ENCODE data around the gene CPM.
"Not testable (repeated sequence)": the region's sequence is repeated elsewhere in the genome, so short reads cannot be mapped to it uniquely, and the experiment has no call there.

The CPM gene

DNA sequence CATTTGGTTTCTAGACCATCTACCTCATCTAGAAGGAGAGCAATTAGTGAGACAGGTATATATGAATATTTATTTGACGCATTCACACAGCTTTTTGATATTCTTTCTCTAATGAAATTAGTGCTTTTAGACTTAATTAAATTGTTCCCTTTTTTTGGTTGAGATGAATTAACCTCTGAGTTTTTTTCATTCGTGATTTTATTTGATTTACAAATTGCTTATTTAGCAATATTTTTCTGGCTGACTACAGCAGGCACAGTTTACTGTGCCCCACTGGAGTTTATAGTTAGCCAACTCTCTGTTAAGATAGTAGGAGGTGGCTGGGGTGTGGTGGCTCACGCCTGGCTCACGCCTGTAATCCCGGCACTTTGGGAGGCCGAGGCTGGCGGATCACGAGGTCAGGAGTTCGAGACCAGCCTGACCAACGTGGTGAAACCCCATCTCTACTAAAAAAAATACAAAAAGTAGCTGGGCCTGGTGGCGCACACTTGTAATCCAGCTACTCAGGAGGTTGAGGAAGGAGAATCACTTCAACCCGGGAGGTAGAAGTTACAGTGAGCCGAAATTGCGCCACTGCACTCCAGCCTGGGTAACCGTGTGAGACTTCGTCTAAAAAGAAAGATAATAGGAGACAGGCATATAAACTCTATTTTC lies 108.2 kb downstream of the CPM start:
- DNase-seq = no peak
- no peak for ATAC-seq

DNA sequence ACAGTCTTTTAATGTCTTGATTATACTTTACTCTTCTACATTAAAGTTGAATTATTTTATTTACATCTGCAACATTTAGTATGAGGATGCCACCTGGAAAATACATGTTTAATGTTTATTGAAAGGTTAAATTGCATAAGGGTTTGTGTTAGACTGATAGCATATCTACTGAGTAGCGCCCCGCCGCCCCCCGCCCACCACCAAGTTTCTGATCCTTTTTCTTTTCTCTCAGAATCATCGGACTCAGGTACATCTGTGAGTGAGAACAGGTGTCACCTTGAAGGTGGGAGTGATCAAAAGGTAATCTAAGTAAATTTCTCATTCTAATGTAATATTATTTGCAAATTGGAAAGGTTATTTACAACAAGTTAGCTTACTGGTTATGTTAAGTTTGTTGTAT lies 108.8 kb downstream of the CPM start:
- DNase-seq (no peak), ATAC-seq (no peak)

DNA sequence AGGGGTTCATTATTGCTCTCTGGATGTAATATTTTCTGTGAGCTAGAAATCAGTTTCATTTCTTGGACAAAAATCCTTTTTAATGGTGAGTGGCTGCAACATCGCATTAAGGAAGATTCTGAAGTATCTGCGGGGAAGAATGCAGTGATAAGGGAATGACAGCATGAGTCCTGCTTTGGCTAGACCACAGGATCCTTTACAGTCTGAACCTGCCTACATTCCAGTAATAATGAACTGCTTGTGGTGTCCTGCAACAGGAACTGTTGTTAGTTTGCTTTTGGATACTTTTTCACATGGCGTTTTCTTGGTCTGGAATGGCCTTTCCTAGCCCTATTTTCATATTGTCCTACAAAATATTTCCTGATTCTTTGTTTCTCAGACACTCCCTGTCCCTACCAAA lies 109.3 kb downstream of the CPM start:
- ATAC-seq = no peak
- DNase-seq = no peak

DNA sequence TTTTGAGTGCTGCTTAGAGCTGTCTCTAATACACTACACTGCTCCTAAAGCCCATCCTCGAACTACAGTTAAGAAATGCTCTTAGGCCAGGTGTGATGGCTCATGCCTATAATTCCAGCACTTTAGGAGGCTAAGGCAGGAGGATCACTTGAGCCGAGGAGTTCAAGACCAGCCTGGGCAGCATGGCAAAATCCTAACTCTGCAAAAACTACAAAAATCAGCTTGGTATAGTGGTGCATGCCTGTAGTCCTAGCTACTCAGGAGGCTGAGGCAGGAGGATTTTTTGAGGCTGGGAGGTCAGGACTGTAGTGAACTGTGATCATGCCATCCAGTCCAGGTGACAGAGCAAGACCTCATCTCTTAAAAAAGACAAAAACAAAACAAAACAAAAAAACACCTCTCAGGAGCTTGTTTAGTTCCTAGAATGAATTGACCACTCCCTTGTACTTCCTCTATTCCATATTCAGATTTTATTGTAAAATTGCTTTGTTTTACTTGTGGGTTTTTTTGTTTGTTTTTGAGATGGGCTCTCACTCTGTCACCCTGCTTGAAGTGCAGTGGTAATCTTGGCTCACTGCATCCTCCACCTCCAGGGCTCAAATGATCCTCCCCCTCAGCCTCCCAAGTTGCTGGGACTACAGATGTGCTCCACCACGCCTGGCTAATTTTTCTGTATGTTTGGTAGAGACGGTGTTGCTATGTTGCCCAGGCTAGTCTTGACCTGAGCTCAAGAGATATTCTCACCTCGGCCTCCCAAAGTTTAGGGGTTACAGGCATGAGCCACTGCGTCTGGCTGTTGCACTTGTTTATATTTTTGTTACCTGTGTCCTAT lies 111.4 kb downstream of the CPM start:
- no peak for ATAC-seq

DNA sequence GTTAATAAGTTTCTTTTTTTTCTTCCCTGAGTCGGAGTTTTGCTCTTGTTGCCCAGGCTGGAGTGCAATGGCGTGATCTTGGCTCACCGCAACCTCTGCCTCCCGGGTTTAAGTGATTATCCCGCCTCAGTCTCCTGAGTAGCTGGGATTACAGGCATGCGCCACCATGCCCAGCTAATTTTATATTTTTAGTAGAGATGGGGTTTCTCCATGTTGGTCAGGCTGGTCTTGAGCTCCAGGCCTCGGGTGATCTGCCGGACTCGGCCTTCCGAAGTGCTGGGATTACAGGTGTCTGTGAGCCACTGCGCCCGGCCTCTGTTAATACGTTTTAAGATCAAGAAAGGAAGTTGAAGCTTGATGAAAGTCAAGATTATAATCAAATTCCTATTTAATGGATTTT lies 113.5 kb downstream of the CPM start:
- not testable (repeated sequence) for DNase-seq, ATAC-seq

More for the DNA sequence above, 111.4 kb downstream of the CPM start:
- DNase-seq = no peak

DNA sequence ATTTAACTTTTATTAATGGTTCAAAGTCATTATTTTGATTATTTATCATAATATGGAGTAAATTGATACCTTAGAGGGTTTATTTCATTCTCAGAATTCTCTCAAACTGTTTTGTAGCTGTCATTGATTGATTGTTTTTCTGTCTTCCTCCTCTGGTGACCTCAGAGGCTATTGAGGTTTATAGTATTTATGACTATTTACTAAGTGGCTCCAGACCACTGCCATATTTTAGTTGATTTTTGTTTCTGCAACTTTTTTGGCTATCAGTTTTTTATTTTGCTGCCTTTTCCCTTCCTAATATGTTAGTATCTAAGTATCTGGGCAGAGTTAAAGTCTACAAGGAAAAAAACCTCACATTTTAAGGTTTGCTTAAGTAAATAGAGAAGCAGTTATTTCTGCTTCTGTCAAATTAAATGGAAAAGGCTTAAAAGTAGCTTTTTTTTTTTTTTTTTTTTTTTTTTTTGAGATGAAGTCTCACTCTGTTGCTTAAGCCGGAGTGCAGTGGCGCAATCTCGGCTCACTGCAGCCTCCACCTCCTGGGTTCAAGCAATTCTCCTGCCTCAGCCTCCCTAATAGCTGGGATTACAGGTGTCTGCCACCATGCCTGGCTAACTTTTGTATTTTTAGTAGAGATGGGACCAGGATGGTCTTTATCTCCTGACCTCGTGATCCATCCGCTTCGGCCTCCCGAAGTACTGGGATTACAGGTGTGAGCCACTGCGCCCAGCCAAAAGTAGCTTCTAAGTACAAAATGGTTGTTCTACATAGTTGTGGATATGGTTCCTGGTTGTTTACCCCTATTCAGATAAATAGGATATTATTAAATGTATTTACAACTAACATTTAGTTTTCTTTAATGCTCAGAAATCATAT lies 116.8 kb downstream of the CPM start:
- no peak for DNase-seq
- ATAC-seq = no peak

DNA sequence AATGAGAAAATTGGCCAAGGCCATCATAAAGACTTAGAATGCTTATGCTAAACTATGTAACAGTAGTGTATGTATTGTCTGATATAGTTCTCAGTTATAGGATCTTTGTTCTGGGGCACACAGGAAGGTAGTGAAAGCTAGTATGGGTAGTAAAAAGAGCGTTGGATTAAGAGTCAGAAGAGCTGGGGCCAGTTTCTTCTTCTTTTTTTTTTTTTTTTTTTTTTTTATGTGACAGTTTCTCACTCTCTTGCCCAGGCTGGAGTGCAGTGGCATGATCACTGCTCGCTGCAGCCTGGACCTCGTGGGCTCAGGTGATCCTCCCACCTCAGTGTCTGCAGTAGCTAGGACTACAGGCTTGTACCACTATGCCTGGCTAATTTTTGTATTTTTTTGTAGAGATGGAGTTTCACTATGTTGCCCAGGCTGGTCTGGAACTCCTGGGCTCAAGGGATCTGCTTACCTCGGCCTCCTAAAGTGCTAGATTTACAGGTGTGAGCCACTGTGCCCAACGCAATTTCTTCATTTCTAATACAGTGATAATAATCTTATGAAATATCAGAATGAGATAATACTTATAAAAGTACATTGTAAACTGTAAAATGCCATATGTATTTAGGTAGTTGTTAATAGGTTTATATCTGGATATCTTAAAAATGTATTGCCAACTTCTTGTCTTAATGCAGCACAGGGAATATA lies 117.6 kb downstream of the CPM start:
- ATAC-seq (no peak), DNase-seq (no peak)

DNA sequence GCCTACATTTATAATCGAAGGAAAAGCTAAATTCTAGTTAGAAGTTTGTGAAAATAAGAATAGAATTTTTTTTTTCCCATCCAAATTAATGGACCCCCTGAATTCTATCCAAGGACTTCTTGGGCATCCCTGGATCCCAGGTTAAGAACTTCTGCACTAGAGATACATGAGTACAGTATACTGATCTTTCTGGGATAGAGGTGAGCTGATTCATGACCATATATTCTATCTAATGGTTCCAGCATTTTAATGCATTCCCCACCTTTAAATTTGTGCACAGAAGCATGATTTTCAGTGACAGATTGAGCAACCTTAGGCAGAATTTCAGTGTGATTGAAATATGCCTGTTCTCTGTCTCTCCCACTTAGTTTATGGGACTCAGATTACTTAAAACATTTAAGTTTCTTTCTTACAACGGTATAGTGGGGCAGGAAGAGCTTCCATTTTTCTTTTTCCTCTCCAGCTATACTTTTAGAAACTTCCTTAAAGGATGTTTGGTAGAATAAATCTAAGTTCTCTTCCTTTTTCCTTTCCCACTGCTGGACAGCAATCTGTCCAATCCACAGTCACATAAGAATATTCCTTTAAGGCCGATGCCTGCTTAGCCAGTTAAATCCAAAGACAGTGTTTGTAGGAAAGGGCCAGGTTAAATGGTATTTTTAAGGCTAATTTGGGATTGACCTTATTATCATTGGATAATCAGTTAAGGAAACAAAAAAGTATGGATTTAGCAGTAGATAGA lies 118.3 kb downstream of the CPM start:
- ATAC-seq (no peak), DNase-seq (no peak)

DNA sequence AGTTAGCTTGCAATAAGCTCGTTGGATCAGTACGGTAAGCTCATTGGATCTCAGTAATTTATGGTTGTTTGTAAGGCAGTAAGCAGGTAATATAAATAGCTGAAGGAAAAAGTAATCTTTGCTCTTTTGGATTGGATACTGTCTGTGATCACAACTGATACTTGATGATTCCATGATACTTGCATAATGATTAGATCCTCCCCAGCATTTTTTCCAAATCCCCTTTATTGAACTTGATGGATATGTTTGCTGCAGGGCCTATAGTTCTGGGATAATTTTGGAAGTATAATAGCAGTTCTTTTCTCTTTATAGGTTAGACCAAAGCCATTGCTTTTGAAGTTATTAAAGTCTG lies 119.8 kb downstream of the CPM start:
- DNase-seq (no peak), ATAC-seq (no peak)

DNA sequence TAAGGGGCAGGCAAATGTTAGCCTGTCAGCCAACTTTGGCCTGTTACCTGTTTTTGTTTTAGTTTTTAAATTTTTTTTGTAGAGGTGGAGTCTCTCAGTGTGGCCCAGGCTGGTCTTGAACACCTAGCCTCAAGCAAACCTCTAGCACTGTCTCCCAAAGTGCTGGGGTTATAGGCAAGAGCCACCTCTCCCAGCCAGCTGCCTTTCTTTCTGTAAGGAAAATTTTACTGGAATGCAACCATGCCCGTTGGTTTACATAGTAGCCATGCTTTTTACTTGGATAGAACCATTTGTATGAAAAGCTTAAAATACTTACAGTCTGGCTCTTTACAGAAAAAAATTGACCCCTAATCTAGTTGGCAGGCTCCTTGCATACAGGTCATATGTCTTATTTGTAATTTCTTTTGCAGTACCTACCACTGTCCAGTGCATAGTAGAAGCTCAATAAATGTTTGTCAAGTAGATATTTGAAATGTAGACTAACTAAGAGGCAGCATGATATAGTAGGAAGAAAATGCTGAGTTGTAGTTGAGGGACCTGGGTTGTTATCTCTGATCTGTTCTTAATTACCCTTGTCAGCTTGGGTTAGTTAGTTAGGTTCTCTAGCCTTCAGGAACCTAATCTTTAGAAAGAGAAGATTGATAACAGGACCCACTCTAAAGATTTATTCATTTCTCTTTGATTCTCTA lies 120.3 kb downstream of the CPM start:
- DNase-seq = no peak
- ATAC-seq = no peak

DNA sequence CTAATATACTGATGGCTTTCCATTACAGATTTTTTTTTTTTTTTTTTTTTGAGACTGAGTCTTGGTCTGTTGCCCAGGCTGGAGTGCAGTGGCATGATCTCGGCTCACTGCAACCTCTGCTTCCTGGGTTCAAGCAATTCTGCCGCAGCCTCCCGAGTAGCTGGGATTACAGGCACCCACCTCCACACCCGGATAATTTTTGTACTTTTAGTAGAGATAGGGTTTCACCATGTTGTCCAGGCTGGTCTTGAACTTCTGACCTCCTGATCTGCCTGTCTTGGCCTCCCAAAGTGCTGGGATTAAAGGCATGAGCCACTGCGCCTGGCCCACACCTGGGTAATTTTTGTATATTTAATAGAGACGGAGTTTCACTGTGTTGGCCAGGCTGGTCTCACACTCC lies 121.4 kb downstream of the CPM start:
- not testable (repeated sequence) for DNase-seq, ATAC-seq

DNA sequence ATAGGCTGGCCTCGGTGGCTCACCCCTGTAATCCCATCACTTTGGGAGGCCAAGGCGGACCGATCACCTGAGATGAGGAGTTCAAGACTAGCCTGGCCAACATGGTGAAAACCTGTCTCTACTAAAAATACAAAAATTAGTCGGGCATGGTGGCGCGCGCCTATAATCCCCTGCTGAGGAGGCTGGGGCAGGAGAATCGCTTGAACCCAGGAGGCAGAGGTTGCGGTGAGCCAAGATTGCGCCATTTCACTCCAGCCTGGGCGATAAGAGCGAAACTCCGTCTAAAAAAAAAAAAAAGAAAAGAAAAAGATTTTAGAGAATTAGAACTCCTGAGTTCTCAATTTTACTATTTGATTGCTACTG lies 123.0 kb downstream of the CPM start:
- DNase-seq, ATAC-seq: not testable (repeated sequence)

DNA sequence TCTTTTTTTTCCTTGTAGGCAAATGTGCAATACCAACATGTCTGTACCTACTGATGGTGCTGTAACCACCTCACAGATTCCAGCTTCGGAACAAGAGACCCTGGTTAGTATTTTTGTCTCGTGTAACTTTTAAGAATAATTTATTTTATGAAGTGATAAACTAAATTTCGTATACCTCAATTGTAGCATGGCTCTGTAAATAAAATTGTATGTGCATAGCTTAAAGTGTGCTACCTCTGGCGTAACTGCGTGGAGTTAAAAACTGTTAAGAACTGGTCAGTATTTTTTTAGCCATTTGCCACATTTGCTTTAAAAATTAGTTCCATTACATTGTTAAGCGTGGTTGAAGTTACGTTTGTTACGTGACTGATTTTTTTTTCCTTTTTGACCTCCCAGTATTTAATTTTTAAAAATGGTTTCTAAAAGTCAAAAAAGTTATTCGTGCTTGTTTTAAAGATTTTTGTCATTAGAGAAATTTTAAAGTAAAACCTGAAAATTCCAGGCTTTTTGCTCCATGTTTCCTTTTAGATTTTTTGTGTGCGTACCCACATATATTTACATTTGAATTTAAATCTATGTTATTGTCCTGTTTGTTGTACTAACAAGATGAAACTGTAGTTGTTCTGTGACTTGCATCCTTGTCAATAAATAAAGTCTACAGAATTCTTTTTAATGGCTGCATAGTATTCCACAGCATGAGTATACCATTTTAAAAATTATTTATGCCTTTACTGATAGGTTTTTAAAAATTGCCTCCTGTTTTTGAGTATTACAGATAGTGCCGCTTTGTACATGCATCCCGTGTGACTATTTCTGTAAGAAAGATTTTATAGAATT lies 123.6 kb downstream of the CPM start:
- ATAC-seq (no peak), DNase-seq (no peak)

DNA sequence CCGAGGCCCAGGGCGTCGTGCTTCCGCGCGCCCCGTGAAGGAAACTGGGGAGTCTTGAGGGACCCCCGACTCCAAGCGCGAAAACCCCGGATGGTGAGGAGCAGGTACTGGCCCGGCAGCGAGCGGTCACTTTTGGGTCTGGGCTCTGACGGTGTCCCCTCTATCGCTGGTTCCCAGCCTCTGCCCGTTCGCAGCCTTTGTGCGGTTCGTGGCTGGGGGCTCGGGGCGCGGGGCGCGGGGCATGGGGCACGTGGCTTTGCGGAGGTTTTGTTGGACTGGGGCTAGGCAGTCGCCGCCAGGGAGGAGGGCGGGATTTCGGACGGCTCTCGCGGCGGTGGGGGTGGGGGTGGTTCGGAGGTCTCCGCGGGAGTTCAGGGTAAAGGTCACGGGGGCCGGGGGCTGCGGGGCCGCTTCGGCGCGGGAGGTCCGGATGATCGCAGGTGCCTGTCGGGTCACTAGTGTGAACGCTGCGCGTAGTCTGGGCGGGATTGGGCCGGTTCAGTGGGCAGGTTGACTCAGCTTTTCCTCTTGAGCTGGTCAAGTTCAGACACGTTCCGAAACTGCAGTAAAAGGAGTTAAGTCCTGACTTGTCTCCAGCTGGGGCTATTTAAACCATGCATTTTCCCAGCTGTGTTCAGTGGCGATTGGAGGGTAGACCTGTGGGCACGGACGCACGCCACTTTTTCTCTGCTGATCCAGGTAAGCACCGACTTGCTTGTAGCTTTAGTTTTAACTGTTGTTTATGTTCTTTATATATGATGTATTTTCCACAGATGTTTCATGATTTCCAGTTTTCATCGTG lies 124.4 kb downstream of the CPM start:
- peak; percentile 60 for ATAC-seq
- DNase-seq = peak; percentile 82

DNA sequence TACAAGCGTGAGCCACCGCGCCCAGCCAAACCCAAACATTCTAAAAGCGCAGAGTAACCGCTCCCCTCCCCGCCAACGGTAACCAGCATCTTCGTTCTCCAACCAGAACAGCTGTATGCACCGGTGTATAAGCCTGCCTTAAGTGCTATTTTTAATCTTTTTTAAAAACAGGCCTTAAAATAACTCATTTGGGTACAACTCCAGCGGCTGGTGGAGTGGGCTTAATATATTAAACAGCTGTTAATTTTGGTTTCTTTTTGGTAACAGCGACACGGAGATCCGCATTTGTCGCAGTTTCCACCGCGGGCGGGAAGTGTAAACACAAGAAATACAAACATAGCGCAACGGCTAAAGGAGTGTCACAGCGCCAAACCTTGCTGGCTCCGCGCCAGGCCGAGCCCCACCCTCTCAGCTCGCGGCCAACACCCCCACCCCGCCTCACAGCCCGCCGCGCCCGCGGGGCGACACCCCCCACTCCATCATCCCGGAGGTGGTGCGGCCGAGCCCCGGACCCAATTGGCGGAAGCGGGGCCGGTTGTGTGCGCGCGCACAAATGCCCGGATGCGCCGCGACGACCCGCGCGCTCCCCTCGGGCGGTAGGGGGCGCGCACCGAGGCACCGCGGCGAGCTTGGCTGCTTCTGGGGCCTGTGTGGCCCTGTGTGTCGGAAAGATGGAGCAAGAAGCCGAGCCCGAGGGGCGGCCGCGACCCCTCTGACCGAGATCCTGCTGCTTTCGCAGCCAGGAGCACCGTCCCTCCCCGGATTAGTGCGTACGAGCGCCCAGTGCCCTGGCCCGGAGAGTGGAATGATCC lies 125.2 kb downstream of the CPM start, which contains the start of gene MDM2:
Gene MDM2, plus strand, starts transcription at position 602 of the 812 bp plus-strand sequence. CDS start 301 bp downstream, outside the sequence.
- ATAC-seq (peak; percentile 88), DNase-seq (peak; percentile 95)

DNA sequence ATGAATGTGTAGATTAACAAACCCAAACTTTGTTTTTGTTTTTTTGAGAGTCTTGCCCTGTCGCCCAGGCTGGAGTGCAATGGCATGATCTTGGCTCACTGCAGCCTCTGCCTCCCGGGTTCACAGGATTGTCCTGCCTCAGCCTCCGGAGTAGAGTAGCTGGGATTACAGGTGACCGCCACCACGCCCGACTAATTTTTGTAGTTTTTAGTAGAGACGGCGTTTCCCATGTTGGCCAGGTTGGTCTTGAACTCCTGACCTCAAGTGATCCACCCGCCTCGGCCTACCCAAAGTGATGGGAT lies 125.7 kb downstream of the CPM start:
- DNase-seq, ATAC-seq: not testable (repeated sequence)

DNA sequence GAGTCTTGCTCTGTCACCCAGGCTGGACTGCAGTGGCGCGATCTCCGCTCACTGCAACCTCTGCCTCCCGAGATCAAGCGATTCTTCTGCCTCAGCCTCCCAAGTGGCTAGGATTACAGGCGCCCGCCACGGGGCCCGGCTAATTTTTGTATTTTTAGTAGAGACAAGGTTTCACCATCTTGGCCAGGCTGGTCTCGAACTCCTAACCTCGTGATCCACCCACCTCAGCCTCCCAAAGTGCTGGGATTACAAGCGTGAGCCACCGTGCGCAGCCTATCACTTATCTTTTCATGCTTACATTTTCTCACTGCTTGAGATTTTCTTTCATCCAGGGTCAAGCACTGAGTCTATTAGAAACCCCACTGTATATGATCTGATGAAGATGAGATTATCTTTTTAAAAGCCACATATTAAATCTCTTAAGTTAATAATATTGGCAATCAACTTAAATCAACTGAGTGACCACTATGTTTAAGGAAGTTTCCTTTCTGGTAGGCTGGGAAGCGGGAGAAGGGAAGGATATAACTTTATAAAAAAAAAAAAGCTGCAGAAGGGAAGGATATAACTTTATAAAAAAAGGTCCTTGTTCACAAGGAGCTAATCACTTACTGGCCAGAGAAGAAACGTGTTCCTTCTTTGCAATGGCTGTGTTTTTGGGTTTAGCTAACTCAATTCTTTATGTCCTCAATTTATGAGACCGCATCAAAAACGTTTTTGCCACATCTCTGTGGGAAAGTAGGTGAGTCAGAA lies 126.3 kb downstream of the CPM start:
- DNase-seq = no peak
- no peak for ATAC-seq

All from stimulated activated naive CD8-positive, alpha-beta T cell treated with anti-CD3 and anti-CD28 coated beads, Interleukin-15, Interleukin-2, amounts not matched to agents 100 U/mL and 50 U/mL, for 24 hours (primary cell).